K562 (cell line): ENCODE measurements around the gene SLC2A9. TPM values are rescaled to one million over a fixed set of nuclear protein-coding genes. Genes with fewer than 3 reads are reported as not detected.

Source experiments
- BRCA1 ChIP-seq, 2 experiments: fragments of 450-650 bp in 1 of 2; sonication (generic) in 1 of 2; formaldehyde crosslinking in 1 of 2; IDR thresholded peaks; 2 replicates each; pipeline versions ENCODE4 v1.5.0 to v1.6.1; 2017 to 2020; ENCODE audit warnings: mild to moderate bottlenecking in 1 of 2, missing genetic modification reagents in 1 of 2
- C11orf30 ChIP-seq: fragments of 450-650 bp; IDR thresholded peaks from 2 replicates; pipeline ENCODE4 v1.6.1; 2016; ENCODE audit warnings: low read depth, mild to moderate bottlenecking
- EP400 ChIP-seq: fragments of 450-650 bp; IDR thresholded peaks from 2 replicates; pipeline ENCODE4 v1.6.1; 2017; ENCODE audit warnings: antibody characterized with exemption, mild to moderate bottlenecking, moderate library complexity
- FOXA1 ChIP-seq: fragments of 450-650 bp; IDR thresholded peaks from 2 replicates; pipeline ENCODE4 v1.6.1; 2016; ENCODE audit warnings: mild to moderate bottlenecking, borderline replicate concordance
- HEY1 ChIP-seq: fragments of 250-450 bp; sonication (Bioruptor Pico); IDR thresholded peaks from 2 replicates; pipeline ENCODE4 v1.5.0; 2020; ENCODE audit warnings: mild to moderate bottlenecking, moderate library complexity, borderline replicate concordance
- HLTF ChIP-seq: fragments of 450-650 bp; IDR thresholded peaks from 2 replicates; pipeline ENCODE4 v1.6.1; 2016
- LEF1 ChIP-seq: fragments of 450-650 bp; IDR thresholded peaks from 2 replicates; pipeline ENCODE4 v1.6.1; 2016; ENCODE audit warnings: mild to moderate bottlenecking
- MLLT1 ChIP-seq, 2 experiments: fragments of 450-650 bp; IDR thresholded peaks; 2 replicates each; pipeline ENCODE4 v1.6.1; 2016
- NR2F6 ChIP-seq: fragments of 450-650 bp; formaldehyde crosslinking; IDR thresholded peaks from 2 replicates; pipeline ENCODE4 v1.4.0; 2020; ENCODE audit warnings: mild to moderate bottlenecking
- RAD51 ChIP-seq: fragments of 450-650 bp; IDR thresholded peaks from 2 replicates; pipeline ENCODE4 v1.7.1; 2016; ENCODE audit warnings: low read depth, mild to moderate bottlenecking, borderline replicate concordance
- RBM39 ChIP-seq: fragments of 200-400 bp; formaldehyde crosslinking; optimal IDR thresholded peaks from 2 replicates; pipeline ENCODE3; 2018; ENCODE audit warnings: low read depth, low read length
- RNF2 ChIP-seq: sonication (generic); IDR thresholded peaks from 2 replicates; pipeline ENCODE4 v1.6.1; 2016
- SIRT6 ChIP-seq: IDR thresholded peaks from one replicate; pipeline ENCODE4 v1.6.1; 2012; ENCODE audit warnings: low read depth, mild to moderate bottlenecking, control low read depth, inconsistent platforms, low read length, moderate library complexity
- SMARCC2 ChIP-seq: fragments of 450-650 bp; IDR thresholded peaks from 2 replicates; pipeline ENCODE4 v1.6.1; 2017; ENCODE audit warnings: antibody characterized with exemption, moderate library complexity, mild to moderate bottlenecking, low read depth
- TCF3 ChIP-seq: sonication (generic); formaldehyde crosslinking; IDR thresholded peaks from 2 replicates; pipeline ENCODE4 v1.4.0; 2020; ENCODE audit warnings: mild to moderate bottlenecking, missing genetic modification reagents
- TCFL5 ChIP-seq: fragments of 250-450 bp; sonication (Bioruptor Pico); conservative IDR thresholded peaks from 2 replicates; pipeline ENCODE4 v1.6.1; 2021; ENCODE audit warnings: mild to moderate bottlenecking, moderate library complexity, matching md5 sums
- TEAD1 ChIP-seq, 2 experiments: fragments of 450-650 bp in 1 of 2; sonication (generic) in 1 of 2; formaldehyde crosslinking; IDR thresholded peaks; 2 replicates each; pipeline versions ENCODE4 v1.4.0 to v1.8.0; 2020 to 2022; ENCODE audit warnings: mild to moderate bottlenecking in 2 of 2, missing genetic modification reagents in 1 of 2
- THAP12 ChIP-seq: fragments of 250-450 bp; sonication (Bioruptor Pico); IDR thresholded peaks from 2 replicates; pipeline ENCODE4 v1.9.0; 2021; ENCODE audit warnings: mild to moderate bottlenecking, inconsistent platforms
- ZBTB33 ChIP-seq: sonication (generic); formaldehyde crosslinking; IDR thresholded peaks from 2 replicates; pipeline ENCODE4 v1.8.1; 2023; ENCODE audit warnings: mild to moderate bottlenecking, missing genetic modification reagents
- ZNF699 ChIP-seq: fragments of 250-450 bp; sonication (Bioruptor Pico); IDR thresholded peaks from 2 replicates; pipeline ENCODE4 v1.8.0; 2021; ENCODE audit warnings: mild to moderate bottlenecking, moderate library complexity; ENCODE audit not compliant: insufficient replicate concordance
- polyA plus RNA-seq, 8 experiments: library from polyadenylated mRNA; depleted of rRNA in 4 of 8; stranded (reverse) in 5 of 8; unstranded in 3 of 8; fragments of >200 nt; fragmentation: Nextera tagmentation in 2 of 8; fragmentation: Illumina TruSeq in 1 of 8; extraction: Ambion mirVana in 2 of 8; extraction: Trizol in 1 of 8; gene quantifications; 2 replicates each; pipeline versions ENCODE4 v1.2.1 to v1.2.3, GENCODE V29; 2011 to 2014; ENCODE audit warnings: inconsistent platforms in 1 of 8, missing spikeins in 1 of 8
- total RNA-seq, 7 experiments: library from RNA; depleted of rRNA in 6 of 7; stranded (reverse); fragments of >200 nt in 6 of 7; fragmentation: Illumina TruSeq in 2 of 7; extraction: Trizol in 2 of 7; gene quantifications; 2 replicates each; pipeline versions ENCODE4 v1.2.1 to v1.2.3, GENCODE V29; 2011 to 2021; ENCODE audit warnings: low replicate concordance in 1 of 7
- TF ChIP-seq, protein P1 (sequence below): sonication (generic); formaldehyde crosslinking; IDR thresholded peaks from 2 replicates; pipeline ENCODE4 v1.9.0; 2022; ENCODE audit warnings: mild to moderate bottlenecking, missing genetic modification reagents
- TF ChIP-seq, protein P2 (sequence below): fragments of 450-650 bp; IDR thresholded peaks from 2 replicates; pipeline ENCODE4 v1.6.1; 2017; ENCODE audit warnings: mild to moderate bottlenecking, moderate library complexity

SLC2A9 gene
- total and polyA plus RNA-seq, 9 of the 15 experiments (the other 6 are each of a cell fraction or from before 2014, with no cell fraction given), result 0.15 to 1.9 (median 0.76) TPM

DNA sequence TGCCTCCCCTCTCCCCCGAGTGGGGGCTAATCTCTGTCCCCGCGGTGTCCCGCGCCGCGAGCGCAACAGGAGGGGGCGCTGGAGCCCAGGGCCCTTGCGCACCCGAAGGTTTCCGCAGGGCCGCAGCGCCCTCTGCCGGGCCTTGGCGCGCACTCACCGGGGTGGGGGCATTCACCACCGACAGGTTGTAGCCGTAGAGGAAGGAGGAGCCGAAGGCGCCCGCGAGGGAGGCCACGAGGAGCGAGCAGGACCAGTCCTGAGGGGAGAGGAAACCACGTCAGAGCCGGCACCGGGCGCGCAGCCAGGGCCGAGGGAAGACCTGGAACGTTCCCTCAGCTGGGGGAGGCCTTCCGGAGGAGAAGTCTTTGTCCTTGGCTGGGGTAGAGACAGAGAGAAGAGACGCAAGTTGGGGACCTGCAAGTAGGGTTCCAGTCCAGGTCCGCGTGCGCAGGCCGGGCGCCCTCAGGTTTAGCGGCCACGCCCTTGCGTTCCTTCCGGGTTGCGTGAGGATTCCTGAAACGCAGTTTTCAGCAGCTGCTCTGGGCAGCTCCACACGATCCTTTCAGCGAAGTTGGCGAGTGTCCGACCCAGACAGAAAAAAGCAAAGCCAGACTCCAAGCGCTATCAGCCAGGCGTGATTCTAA is 2.4 kb downstream of the SLC2A9 start (continued):
- TF ChIP-seq EP400, result peak; percentile 88
- TF ChIP-seq C11orf30, result no peak
- TF ChIP-seq TCF3 (CRISPR knock-in tag), result no peak
- 0 out of 2 replicates have a peak, but pooled peaks have one; percentile 22 for TF ChIP-seq HLTF
- TF ChIP-seq RNF2, result 0 out of 2 replicates have a peak, but pooled peaks have one; percentile 42
- TF ChIP-seq, protein P1, sequence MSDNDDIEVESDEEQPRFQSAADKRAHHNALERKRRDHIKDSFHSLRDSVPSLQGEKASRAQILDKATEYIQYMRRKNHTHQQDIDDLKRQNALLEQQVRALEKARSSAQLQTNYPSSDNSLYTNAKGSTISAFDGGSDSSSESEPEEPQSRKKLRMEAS, result peak; percentile 95
- TF ChIP-seq THAP12 (CRISPR knock-in tag), result 0 out of 2 replicates have a peak, but pooled peaks have one; percentile 11
- no peak for TF ChIP-seq SMARCC2
- TF ChIP-seq, protein P2, sequence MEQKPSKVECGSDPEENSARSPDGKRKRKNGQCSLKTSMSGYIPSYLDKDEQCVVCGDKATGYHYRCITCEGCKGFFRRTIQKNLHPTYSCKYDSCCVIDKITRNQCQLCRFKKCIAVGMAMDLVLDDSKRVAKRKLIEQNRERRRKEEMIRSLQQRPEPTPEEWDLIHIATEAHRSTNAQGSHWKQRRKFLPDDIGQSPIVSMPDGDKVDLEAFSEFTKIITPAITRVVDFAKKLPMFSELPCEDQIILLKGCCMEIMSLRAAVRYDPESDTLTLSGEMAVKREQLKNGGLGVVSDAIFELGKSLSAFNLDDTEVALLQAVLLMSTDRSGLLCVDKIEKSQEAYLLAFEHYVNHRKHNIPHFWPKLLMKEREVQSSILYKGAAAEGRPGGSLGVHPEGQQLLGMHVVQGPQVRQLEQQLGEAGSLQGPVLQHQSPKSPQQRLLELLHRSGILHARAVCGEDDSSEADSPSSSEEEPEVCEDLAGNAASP, result no peak
- TF ChIP-seq MLLT1 (IDR thresholded peaks at IDR 0.05), result peak in 1 of 2 experiments; percentile 97; a peak in 2 of 4 replicates
- TF ChIP-seq TEAD1 (CRISPR knock-in tag; IDR thresholded peaks at IDR 0.05), result peak in 1 of 2 experiments; percentile 87; a peak in 2 of 4 replicates
- TF ChIP-seq SIRT6, result no peak
- no peak for TF ChIP-seq LEF1
- TF ChIP-seq RAD51, result peak; percentile 62; the same call in 1 of the 2 replicates
- TF ChIP-seq RBM39, result no peak
- TF ChIP-seq FOXA1, result no peak
- TF ChIP-seq ZBTB33 (CRISPR knock-in tag), result peak; percentile 89
- no peak for TF ChIP-seq HEY1 (CRISPR knock-in tag)
- TF ChIP-seq NR2F6, result no peak
- TF ChIP-seq BRCA1 (IDR thresholded peaks at IDR 0.05), result no peak
- TF ChIP-seq BRCA1 (CRISPR knock-in tag; IDR thresholded peaks at IDR 0.05), result no peak
- no peak for TF ChIP-seq TCFL5
- TF ChIP-seq ZNF699 (CRISPR knock-in tag), result no peak
